GM13976 (cell line): ENCODE measurements around the gene SLC40A1.

Source experiments
- DNase-seq: peaks from one replicate; pipeline ENCODE4 v3.0.0; 2012; ENCODE audit warnings: low spot score
- CTCF ChIP-seq: IDR thresholded peaks from 2 replicates; pipeline ENCODE4 v1.5.1; 2012; ENCODE audit warnings: borderline replicate concordance, mild to moderate bottlenecking; ENCODE audit not compliant: insufficient read depth; ENCODE audit errors: extremely low read depth, missing control alignments, control extremely low read depth
- in situ Hi-C: fragments of 300-500 bp; cut with MboI; formaldehyde crosslinking; loops from one replicate; pipeline ENCODE4 v1.12.0; 2022; ENCODE audit warnings: low sequenced_read_pairs, mixed read lengths, inconsistent platforms; ENCODE audit not compliant: unreplicated experiment

Gene SLC40A1

GRCh38 chr2:189624648-189625355, 44.2 kb upstream of the SLC40A1 start:
- in situ Hi-C loops: no loop called here
- DNase-seq: no peak
- TF ChIP-seq CTCF: no peak

- in situ Hi-C loops: no loop called here
- no peak for TF ChIP-seq CTCF
- no peak for DNase-seq
Measured at GRCh38 chr2:189623049-189623448, 42.5 kb upstream of the SLC40A1 start.

GRCh38 chr2:189621781-189622180, 41.2 kb upstream of the SLC40A1 start:
- no peak for TF ChIP-seq CTCF
- in situ Hi-C loops: no loop called here
- DNase-seq: no peak

- DNase-seq: no peak
- TF ChIP-seq CTCF: no peak
- in situ Hi-C loops: no loop called here
Measured at GRCh38 chr2:189618197-189618596, 37.6 kb upstream of the SLC40A1 start.

- no peak for TF ChIP-seq CTCF
- DNase-seq: no peak
- in situ Hi-C loops: no loop called here
Measured at GRCh38 chr2:189614585-189614984, 34.0 kb upstream of the SLC40A1 start.

GRCh38 chr2:189613650-189614420, 33.2 kb upstream of the SLC40A1 start:
- in situ Hi-C loops: no loop called here
- no peak for DNase-seq
- TF ChIP-seq CTCF: no peak
